Nephron progenitor cell (in vitro differentiated cells): ENCODE data around the gene CDON.

Source experiments
- DNase-seq: peaks from one replicate; pipeline ENCODE4 v3.0.0; 2021
- H3K27ac Mint-ChIP-seq: 2 replicates; pipeline ENCODE4 v1.8.0; 2021; ENCODE audit warnings: mild to moderate bottlenecking, moderate library complexity, mixed read lengths
- H3K27me3 Mint-ChIP-seq: 2 replicates; pipeline ENCODE4 v1.8.0; 2021; ENCODE audit warnings: mild to moderate bottlenecking, low read depth, mixed read lengths; ENCODE audit not compliant: poor library complexity
- H3K36me3 Mint-ChIP-seq: 2 replicates; pipeline ENCODE4 v1.8.0; 2021; ENCODE audit warnings: low read depth, mixed read lengths
- H3K4me1 Mint-ChIP-seq: 2 replicates; pipeline ENCODE4 v1.8.0; 2021; ENCODE audit warnings: mixed read lengths
- H3K4me3 Mint-ChIP-seq: 2 replicates; pipeline ENCODE4 v1.8.0; 2021; ENCODE audit warnings: mild to moderate bottlenecking, moderate library complexity, mixed read lengths
- H3K9me3 Mint-ChIP-seq: 2 replicates; pipeline ENCODE4 v1.8.0; 2021; ENCODE audit warnings: mild to moderate bottlenecking, moderate library complexity, mixed read lengths
- TF ChIP-seq, protein P1 (sequence below): fragments of 200-600 bp; sonication (generic); IDR thresholded peaks from 2 replicates; pipeline ENCODE4 v1.5.0; 2021; ENCODE audit warnings: antibody characterized with exemption

The CDON gene

DNA sequence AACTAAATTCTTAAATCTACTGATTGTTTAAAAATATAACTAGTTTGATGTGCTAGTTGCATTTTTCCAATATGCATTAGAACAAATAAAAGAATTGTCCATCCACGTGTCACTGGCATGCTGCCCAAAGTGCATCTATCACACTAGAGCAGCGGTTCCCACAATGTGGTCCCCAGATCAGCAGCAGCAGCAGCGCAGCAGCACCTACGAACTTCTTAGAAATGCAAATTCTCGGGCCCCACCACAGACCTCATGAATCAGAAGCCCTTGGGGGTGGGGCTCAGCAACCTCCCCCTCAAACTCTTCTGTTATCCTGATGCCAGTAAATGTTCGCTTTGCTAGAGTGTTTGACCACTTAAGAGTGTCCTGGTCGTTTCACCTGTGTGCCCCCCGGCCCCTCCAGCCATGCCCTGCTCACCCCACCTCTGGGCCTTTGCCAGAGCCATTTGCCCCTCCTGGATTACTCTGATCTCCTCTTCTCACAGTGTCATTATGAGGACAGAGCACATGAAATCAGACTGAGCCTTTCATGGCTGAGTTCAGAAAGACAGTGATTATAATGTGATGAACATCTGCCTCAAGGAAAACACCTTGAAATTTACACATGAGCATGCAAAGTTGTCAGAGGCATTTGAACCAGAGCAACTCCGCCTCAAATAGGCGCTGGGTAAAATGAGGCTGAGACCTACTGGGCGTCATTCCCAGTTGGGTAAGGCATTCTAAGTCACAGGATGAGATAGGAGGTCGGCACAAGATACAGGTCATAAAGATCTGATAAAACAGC is 129.4 kb downstream of the CDON start:
- Mint-ChIP-seq H3K36me3 (no peaks in the 10 kb centered on the region), H3K27ac (no peak overlapping the region), H3K9me3 (no peaks in the 10 kb centered on the region), H3K4me1 (peaks cover 27% of the 10 kb centered on the region), H3K4me3 (no peak overlapping the region), H3K27me3 (peaks cover 10% of the 10 kb centered on the region)
- TF ChIP-seq, protein P1, sequence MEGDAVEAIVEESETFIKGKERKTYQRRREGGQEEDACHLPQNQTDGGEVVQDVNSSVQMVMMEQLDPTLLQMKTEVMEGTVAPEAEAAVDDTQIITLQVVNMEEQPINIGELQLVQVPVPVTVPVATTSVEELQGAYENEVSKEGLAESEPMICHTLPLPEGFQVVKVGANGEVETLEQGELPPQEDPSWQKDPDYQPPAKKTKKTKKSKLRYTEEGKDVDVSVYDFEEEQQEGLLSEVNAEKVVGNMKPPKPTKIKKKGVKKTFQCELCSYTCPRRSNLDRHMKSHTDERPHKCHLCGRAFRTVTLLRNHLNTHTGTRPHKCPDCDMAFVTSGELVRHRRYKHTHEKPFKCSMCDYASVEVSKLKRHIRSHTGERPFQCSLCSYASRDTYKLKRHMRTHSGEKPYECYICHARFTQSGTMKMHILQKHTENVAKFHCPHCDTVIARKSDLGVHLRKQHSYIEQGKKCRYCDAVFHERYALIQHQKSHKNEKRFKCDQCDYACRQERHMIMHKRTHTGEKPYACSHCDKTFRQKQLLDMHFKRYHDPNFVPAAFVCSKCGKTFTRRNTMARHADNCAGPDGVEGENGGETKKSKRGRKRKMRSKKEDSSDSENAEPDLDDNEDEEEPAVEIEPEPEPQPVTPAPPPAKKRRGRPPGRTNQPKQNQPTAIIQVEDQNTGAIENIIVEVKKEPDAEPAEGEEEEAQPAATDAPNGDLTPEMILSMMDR = no peak
- DNase-seq = no peak

DNA sequence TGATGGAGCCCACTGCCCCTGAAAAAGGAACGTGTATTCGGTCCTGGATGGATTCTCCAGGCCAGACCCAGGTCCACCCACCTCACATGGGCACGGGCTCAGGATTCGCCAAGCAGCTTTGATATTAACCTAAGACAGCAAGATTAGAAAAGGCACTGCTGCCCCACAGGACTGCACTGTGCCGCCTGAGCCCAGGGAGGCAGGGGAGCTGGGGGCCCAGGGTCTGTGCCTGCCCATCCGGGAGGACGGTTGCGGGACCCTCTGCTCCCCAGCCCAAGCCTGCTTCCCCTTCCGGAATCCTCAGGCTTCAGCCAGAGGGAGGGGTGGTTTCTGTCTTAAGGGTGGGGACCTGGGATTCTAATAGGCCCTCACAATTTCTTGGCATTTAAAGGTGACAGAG is 130.4 kb downstream of the CDON start:
- Mint-ChIP-seq H3K27ac (no peak overlapping the region), H3K36me3 (no peaks in the 10 kb centered on the region), H3K4me1 (peaks cover 27% of the 10 kb centered on the region), H3K9me3 (no peaks in the 10 kb centered on the region), H3K4me3 (no peak overlapping the region), H3K27me3 (peaks cover 10% of the 10 kb centered on the region)
- no peak for DNase-seq
- TF ChIP-seq, protein P1 = no peak

DNA sequence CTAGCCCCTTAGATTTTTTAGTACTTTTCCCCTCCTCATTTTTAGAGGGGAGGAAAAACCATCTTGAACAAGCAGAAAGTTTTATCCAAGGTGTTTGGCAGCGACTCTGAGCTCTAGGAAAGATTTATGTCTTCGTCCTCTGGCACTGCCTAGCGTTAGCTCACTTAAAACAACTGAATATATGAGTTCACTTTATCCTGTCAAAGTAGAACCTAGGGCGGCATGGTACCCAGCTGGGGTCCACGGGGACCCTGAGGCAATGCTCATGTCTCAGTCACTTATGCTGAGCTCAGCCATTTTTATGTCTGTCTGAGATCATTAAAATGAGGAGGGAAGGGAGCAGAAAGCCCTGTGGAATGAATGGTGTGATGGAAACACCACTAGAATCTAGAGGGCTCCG is 131.0 kb downstream of the CDON start:
- DNase-seq = no peak
- TF ChIP-seq, protein P1 = no peak
- H3K4me3 Mint-ChIP-seq = no peak overlapping the region
- no peaks in the 10 kb centered on the region for H3K36me3 Mint-ChIP-seq
- H3K27ac Mint-ChIP-seq = no peak overlapping the region
- H3K4me1 Mint-ChIP-seq = peaks cover 32% of the 10 kb centered on the region
- peaks cover 10% of the 10 kb centered on the region for H3K27me3 Mint-ChIP-seq
- H3K9me3 Mint-ChIP-seq = no peaks in the 10 kb centered on the region

DNA sequence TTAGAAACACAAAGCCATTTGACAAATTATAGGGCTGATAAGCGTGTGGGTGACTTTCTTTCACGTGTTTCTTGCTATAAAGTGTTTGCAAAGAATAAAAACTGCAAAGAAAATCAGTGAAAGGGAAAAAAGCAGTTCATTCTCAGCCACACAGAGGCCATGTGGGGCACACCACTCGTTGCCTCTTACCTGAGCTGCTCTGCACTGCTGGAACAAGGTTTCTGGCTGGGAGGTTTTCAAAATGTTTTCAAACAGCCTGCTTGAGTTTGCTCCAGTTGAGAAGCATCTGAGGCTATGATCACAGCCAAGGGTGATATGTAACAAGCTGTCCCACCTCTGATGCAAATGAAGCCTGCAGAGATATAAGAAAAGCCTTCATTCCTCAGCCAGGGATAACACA is 131.6 kb downstream of the CDON start:
- no peaks in the 10 kb centered on the region for H3K36me3 Mint-ChIP-seq
- H3K9me3 Mint-ChIP-seq = no peaks in the 10 kb centered on the region
- peaks cover 34% of the 10 kb centered on the region for H3K4me1 Mint-ChIP-seq
- H3K27ac Mint-ChIP-seq = no peak overlapping the region
- H3K27me3 Mint-ChIP-seq = peaks cover 10% of the 10 kb centered on the region
- no peak overlapping the region for H3K4me3 Mint-ChIP-seq
- no peak for DNase-seq
- TF ChIP-seq, protein P1 = no peak

DNA sequence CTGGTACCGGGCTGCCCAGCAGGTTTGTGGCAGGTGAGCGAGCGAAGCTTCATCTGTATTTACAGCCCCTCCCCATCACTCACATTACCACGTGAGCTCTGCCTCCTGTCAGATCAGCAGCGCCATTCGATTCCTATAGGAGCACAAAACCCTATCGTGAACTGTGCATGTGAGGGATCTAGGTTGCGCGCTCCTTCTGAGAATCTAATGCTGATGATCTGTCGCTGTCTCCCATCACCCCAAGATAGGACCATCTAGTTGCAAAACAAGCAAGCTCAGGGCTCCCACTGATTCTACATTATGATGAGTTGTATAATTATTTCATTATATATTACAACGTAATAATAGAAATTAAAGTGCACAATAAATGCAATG is 132.6 kb downstream of the CDON start:
- Mint-ChIP-seq H3K27ac (no peak overlapping the region), H3K36me3 (no peaks in the 10 kb centered on the region), H3K27me3 (peaks cover 10% of the 10 kb centered on the region), H3K4me1 (peaks cover 37% of the 10 kb centered on the region), H3K4me3 (no peak overlapping the region), H3K9me3 (no peaks in the 10 kb centered on the region)
- DNase-seq = no peak
- TF ChIP-seq, protein P1 = no peak

DNA sequence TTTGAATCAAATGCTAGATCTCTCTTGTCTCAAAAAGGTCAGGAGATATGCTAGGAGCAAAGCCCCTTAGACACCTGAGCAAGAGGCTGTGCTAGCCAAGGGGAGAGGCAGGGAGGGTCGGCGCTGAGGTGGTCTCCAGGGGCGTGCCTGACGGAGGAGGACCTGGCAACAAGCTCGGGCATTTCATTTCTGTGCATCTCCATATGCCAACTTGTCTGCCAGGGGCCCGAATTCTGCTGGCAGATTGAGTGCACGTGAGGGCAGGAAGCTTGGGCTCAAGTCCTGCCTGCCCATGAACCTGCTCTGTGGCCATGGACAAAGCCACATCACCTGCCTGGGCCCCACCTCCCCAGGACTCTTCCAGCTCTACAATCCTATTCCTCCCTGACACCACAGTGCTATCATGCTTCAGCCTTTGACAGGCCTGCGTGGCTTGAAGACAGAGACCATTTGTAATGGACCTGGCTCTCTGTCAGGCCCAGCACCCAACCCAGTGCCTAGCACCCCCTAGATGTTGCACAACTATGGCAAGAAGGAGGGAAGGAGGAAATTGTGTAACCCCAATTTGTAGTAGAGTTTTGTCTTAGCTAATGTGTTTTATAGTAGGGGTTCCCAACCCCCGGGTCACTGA is 133.1 kb downstream of the CDON start:
- no peaks in the 10 kb centered on the region for H3K36me3 Mint-ChIP-seq
- peaks cover 10% of the 10 kb centered on the region for H3K27me3 Mint-ChIP-seq
- H3K4me1 Mint-ChIP-seq = peaks cover 36% of the 10 kb centered on the region
- H3K27ac Mint-ChIP-seq = no peak overlapping the region
- no peaks in the 10 kb centered on the region for H3K9me3 Mint-ChIP-seq
- TF ChIP-seq, protein P1 = no peak
- H3K4me3 Mint-ChIP-seq = no peak overlapping the region
- no peak for DNase-seq
